HepG2 (cell line): Measurements from ENCODE around the gene SLC23A3. TPM values are rescaled to one million over a fixed set of nuclear protein-coding genes. Genes with fewer than 3 reads are reported as not detected.

Experiments used
- BHLHE40 ChIP-seq: IDR thresholded peaks from 2 replicates; pipeline ENCODE4 v1.6.1; 2011; ENCODE audit warnings: low read length, improper control_type of control experiment
- CSRNP1 ChIP-seq: sonication (generic); formaldehyde crosslinking; IDR thresholded peaks from 2 replicates; pipeline ENCODE4 v1.8.1; 2023; ENCODE audit warnings: mild to moderate bottlenecking, missing genetic modification reagents
- ERF ChIP-seq: IDR thresholded peaks from 2 replicates; pipeline ENCODE4 v1.6.1; 2018; ENCODE audit warnings: missing biosample characterization, missing genetic modification reagents
- KMT2A ChIP-seq: sonication (generic); formaldehyde crosslinking; IDR thresholded peaks from 2 replicates; pipeline ENCODE4 v1.4.0; 2020; ENCODE audit warnings: missing genetic modification reagents
- MIER2 ChIP-seq: IDR thresholded peaks from 2 replicates; pipeline ENCODE4 v1.6.1; 2016; ENCODE audit warnings: missing biosample characterization, missing genetic modification reagents
- PCBP1 ChIP-seq: fragments of 200-400 bp; formaldehyde crosslinking; IDR thresholded peaks from 2 replicates; pipeline ENCODE4 v1.6.1; 2017; ENCODE audit warnings: mild to moderate bottlenecking, low read depth, low read length, borderline replicate concordance
- POLR2AphosphoS5 ChIP-seq: IDR thresholded peaks from 2 replicates; pipeline ENCODE4 v1.6.1; 2012; ENCODE audit warnings: low read depth, low read length
- PRDM15 ChIP-seq: sonication (generic); formaldehyde crosslinking; IDR thresholded peaks from 2 replicates; pipeline ENCODE4 v1.4.0; 2020; ENCODE audit warnings: missing genetic modification reagents
- RAD21 ChIP-seq: fragments of 450-650 bp; formaldehyde crosslinking; IDR thresholded peaks from 2 replicates; pipeline ENCODE4 v1.5.0; 2020; ENCODE audit warnings: mild to moderate bottlenecking
- RARG ChIP-seq: sonication (generic); formaldehyde crosslinking; IDR thresholded peaks from 2 replicates; pipeline ENCODE4 v1.4.0; 2020; ENCODE audit warnings: low read depth, mild to moderate bottlenecking, missing genetic modification reagents
- REST ChIP-seq, 2 experiments: IDR thresholded peaks; 2 replicates each; pipeline ENCODE4 v1.6.1; 2011 to 2012; ENCODE audit warnings: low read length in 2 of 2, borderline replicate concordance in 1 of 2, low read depth in 1 of 2, mild to moderate bottlenecking in 1 of 2, moderate library complexity in 1 of 2
- TAF15 ChIP-seq: fragments of 200-400 bp; formaldehyde crosslinking; IDR thresholded peaks from one replicate; pipeline ENCODE4 v1.6.1; 2018; ENCODE audit warnings: mild to moderate bottlenecking, low read depth, low read length; ENCODE audit not compliant: poor library complexity, severe bottlenecking
- TCF12 ChIP-seq, 2 experiments: fragments of 450-650 bp in 1 of 2; sonication (generic) in 1 of 2; formaldehyde crosslinking in 1 of 2; IDR thresholded peaks; 2 replicates each; pipeline versions ENCODE4 v1.6.1 to v1.8.0; 2017 to 2022; ENCODE audit warnings: antibody characterized with exemption in 1 of 2, mild to moderate bottlenecking in 1 of 2, missing genetic modification reagents in 1 of 2, moderate library complexity in 1 of 2
- TEF ChIP-seq: sonication (generic); formaldehyde crosslinking; IDR thresholded peaks from 2 replicates; pipeline ENCODE4 v1.5.0; 2020; ENCODE audit warnings: missing genetic modification reagents
- THAP11 ChIP-seq: IDR thresholded peaks from 2 replicates; pipeline ENCODE4 v1.6.1; 2016; ENCODE audit warnings: missing biosample characterization, missing genetic modification reagents
- ZFP37 ChIP-seq: sonication (generic); formaldehyde crosslinking; IDR thresholded peaks from 2 replicates; pipeline ENCODE4 v1.4.0; 2020; ENCODE audit warnings: missing genetic modification reagents, borderline replicate concordance
- ZNF713 ChIP-seq: sonication (generic); formaldehyde crosslinking; IDR thresholded peaks from 2 replicates; pipeline ENCODE4 v1.4.0; 2020; ENCODE audit warnings: mild to moderate bottlenecking, missing genetic modification reagents
- ZNF792 ChIP-seq: IDR thresholded peaks from 2 replicates; pipeline ENCODE4 v1.6.1; 2016
- polyA plus RNA-seq, 8 experiments: library from polyadenylated mRNA; depleted of rRNA in 3 of 8; stranded (reverse) in 7 of 8; unstranded in 1 of 8; fragments of >200 nt; fragmentation: Illumina TruSeq in 4 of 8; extraction: Trizol in 4 of 8; gene quantifications; 2 replicates each; pipeline versions ENCODE4 v1.2.1 to v1.2.3, GENCODE V29; 2011 to 2016; ENCODE audit warnings: low read depth in 4 of 8, missing spikeins in 1 of 8, mixed read lengths in 1 of 8; ENCODE audit not compliant: insufficient read depth in 1 of 8
- total RNA-seq, 5 experiments: library from RNA; depleted of rRNA; stranded (reverse); fragments of >200 nt; fragmentation: Illumina TruSeq; extraction: Trizol; gene quantifications; 2 replicates each; pipeline ENCODE4 v1.2.3, GENCODE V29; 2016; ENCODE audit warnings: low read depth in 1 of 5

The SLC23A3 gene
- total and polyA plus RNA-seq, 2 of the 13 experiments (the other 11 are each of a cell fraction or from before 2014, with no cell fraction given): 0.38 to 0.78 TPM

- TF ChIP-seq RARG (CRISPR knock-in tag): peak; percentile 93; the same call in 1 of the 2 replicates
- TF ChIP-seq ERF (CRISPR knock-in tag): peak; percentile 96
- no peak for TF ChIP-seq PRDM15 (CRISPR knock-in tag)
- TF ChIP-seq ZNF792 (CRISPR knock-in tag): peak; percentile 80; the same call in 1 of the 2 replicates
- TF ChIP-seq PCBP1: 0 out of 2 replicates have a peak, but pooled peaks have one; percentile 23
- peak; percentile 33 for TF ChIP-seq TAF15
- no peak for TF ChIP-seq TCF12 (IDR thresholded peaks at IDR 0.05)
- TF ChIP-seq TCF12 (CRISPR knock-in tag; IDR thresholded peaks at IDR 0.05): peak; percentile 82; the same call in 1 of the 2 replicates
- peak; percentile 99 for TF ChIP-seq POLR2AphosphoS5
- TF ChIP-seq KMT2A: peak; percentile 66
- TF ChIP-seq RAD21 (CRISPR knock-in tag): no peak; the same call in none of the 2 replicates
- 0 out of 2 replicates have a peak, but pooled peaks have one; percentile 7 for TF ChIP-seq BHLHE40
- peak; percentile 64; the same call in 1 of the 2 replicates for TF ChIP-seq ZNF713
- peak; percentile 60 for TF ChIP-seq MIER2 (CRISPR knock-in tag)
- no peak for TF ChIP-seq TEF (CRISPR knock-in tag)
- peak; percentile 89 for TF ChIP-seq CSRNP1 (CRISPR knock-in tag)
- peak; percentile 69; the same call in 1 of the 2 replicates for TF ChIP-seq ZFP37 (CRISPR knock-in tag)
- TF ChIP-seq THAP11 (CRISPR knock-in tag): peak; percentile 80
- TF ChIP-seq REST (IDR thresholded peaks at IDR 0.05; ENCODE audit: borderline replicate concordance in 1 of 2, low read depth in 1 of 2, low read length in 2 of 2): peak in 1 of 2 experiments; percentile 36; a peak in 1 of 4 replicates
Measured at GRCh38 chr2:219206328-219207133, 36.7 kb upstream of the SLC23A3 start, which contains the start of gene ZFAND2B (continued).
